Ovary (tissue), 3 donors: ENCODE measurements around the gene UGT1A7.

Experiments
- POLR2A ChIP-seq: fragments of 450-650 bp; IDR thresholded peaks from one replicate; pipeline ENCODE4 v1.6.1; 2017; ENCODE audit warnings: antibody characterized with exemption, mild to moderate bottlenecking, moderate library complexity
- TF ChIP-seq, protein P1 (sequence below), 3 donors: fragments of 450-650 bp in 2 of 3; fragments of 200-600 bp in 1 of 3; IDR thresholded peaks; one replicate each; pipeline versions ENCODE4 v1.5.1 to v1.8.0; 2016 to 2022; ENCODE audit warnings: antibody characterized with exemption in 3 of 3, mild to moderate bottlenecking in 1 of 3
- donor health status: DM: no; HTN: no; CAD: no.

DNA sequence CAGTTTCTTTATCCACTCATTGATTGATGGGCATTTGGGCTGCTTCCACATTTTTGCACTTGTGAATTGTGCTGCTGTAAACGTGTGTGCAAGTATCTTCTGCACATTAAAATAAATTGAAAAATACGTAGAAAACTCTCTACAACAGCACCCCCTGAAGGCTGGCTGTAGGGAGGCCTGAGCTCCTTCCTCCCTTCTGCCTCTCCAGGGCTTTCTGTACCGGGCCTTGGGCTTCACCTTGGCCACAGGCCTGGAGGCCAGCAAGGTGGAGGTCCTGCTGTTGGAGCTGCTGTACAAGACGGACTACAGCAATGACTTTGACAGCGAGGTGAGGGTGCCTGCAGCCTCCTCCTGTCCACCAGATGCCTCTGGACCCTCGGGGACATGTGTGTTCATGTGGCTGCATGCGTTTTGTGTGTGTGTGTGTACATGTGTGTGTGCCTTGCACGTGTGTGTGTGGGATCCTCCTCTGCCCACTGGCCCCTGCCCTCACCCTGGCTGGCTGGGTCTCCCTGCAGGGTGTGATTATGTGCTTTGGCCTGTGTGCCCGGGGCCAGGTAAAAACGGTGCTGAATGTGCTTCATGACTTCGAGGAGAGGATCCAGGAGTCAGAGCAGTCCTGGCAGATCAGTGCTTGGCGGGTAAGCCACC, 125.6 kb downstream of the UGT1A7 start:
- TF ChIP-seq, protein P1, sequence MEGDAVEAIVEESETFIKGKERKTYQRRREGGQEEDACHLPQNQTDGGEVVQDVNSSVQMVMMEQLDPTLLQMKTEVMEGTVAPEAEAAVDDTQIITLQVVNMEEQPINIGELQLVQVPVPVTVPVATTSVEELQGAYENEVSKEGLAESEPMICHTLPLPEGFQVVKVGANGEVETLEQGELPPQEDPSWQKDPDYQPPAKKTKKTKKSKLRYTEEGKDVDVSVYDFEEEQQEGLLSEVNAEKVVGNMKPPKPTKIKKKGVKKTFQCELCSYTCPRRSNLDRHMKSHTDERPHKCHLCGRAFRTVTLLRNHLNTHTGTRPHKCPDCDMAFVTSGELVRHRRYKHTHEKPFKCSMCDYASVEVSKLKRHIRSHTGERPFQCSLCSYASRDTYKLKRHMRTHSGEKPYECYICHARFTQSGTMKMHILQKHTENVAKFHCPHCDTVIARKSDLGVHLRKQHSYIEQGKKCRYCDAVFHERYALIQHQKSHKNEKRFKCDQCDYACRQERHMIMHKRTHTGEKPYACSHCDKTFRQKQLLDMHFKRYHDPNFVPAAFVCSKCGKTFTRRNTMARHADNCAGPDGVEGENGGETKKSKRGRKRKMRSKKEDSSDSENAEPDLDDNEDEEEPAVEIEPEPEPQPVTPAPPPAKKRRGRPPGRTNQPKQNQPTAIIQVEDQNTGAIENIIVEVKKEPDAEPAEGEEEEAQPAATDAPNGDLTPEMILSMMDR (IDR thresholded peaks at IDR 0.05): no peak
- no peak for TF ChIP-seq POLR2A
